Vein endothelial cell (primary cell): ENCODE results near the gene NUP50. TPM values are rescaled to one million over a fixed set of nuclear protein-coding genes. Genes with fewer than 3 reads are reported as not detected.

ENCODE experiments used
- small RNA-seq: library from RNA; depleted of rRNA; stranded (forward); fragments of <200 nt; gene quantifications from one replicate; pipeline ENCODE3, GENCODE V24; 2012
- total RNA-seq: library from RNA; depleted of rRNA; stranded (reverse); fragments of >200 nt; gene quantifications from 2 replicates; pipeline ENCODE4 v1.2.3, GENCODE V29; 2012

Gene NUP50, protein sequence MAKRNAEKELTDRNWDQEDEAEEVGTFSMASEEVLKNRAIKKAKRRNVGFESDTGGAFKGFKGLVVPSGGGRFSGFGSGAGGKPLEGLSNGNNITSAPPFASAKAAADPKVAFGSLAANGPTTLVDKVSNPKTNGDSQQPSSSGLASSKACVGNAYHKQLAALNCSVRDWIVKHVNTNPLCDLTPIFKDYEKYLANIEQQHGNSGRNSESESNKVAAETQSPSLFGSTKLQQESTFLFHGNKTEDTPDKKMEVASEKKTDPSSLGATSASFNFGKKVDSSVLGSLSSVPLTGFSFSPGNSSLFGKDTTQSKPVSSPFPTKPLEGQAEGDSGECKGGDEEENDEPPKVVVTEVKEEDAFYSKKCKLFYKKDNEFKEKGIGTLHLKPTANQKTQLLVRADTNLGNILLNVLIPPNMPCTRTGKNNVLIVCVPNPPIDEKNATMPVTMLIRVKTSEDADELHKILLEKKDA
- total RNA-seq: 54.5 and 86.7 TPM in 2 replicates

DNA sequence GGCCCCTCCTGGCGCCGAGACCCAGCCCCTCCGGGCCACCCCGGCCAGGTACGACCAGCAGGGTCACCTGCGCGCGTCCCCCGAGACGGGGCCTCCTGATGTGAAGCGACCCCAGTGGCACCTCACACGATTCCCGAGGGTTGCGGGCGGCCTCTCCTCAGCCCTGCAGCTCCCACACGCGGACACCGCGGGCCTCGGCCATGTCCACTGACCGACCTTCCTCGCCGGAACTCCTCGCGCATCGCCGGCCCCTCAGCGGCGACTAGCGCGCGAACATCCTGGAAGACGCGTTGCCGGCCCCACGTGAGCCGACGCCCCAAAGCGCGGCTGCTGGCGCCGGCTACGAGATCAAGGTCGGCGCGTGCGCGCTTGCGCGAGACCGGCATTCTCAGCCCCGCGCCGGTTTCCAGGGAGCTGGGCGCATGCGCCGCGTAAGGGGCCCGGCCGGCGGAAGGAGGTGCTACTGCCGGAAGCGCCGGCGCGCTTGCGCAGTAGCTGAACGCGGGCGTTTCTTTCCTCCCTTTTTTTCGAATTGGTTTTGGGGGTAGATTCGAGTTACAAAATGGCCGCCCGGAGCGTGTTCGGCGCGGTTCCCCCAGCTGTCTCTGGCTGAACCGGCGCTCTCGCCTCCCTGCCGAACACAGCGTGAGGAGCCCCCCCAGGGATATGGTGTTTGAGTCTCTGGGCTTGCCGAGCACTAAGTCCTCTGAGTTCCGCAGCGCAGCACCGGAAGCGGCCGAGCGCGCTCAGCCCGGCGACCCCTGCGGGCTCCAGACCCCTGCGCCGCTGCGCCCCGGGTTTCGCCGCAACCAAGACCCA is at the start of gene NUP50:
NUP50 (plus strand) TSS at position 475 of the 819 bp plus-strand sequence. CDS start 4,253 bp downstream, outside the sequence.

Small RNA genes within 50 kb of the gene (small RNA-seq; reads per million reads assigned to genes)
- 0.34 reads per million, percentile 14 among the genes with 10 or more reads in this experiment for gene MIR1249

Other genes with a start within 250 kb of the NUP50 start
- gene PHF21B, start 153.9 kb upstream of the NUP50 start, total RNA-seq: not detected in 2 replicates
- 41.8 and 51.0 TPM in 2 replicates for gene KIAA0930, start 77.0 kb downstream of the NUP50 start, total RNA-seq
- gene UPK3A, start 121.0 kb downstream of the NUP50 start, total RNA-seq: not detected in 2 replicates
- gene FAM118A, start 146.0 kb downstream of the NUP50 start, total RNA-seq: 11.1 and 51.6 TPM in 2 replicates
- not detected in 2 replicates for gene SMC1B, start 249.7 kb downstream of the NUP50 start, total RNA-seq
- 0.38 TPM in 1 of 2 replicates, not detected in the other for gene RIBC2, start 249.8 kb downstream of the NUP50 start, total RNA-seq